Esophagus squamous epithelium (tissue), 5 donors: ENCODE results near the gene OPTN. TPM values are rescaled to one million over a fixed set of nuclear protein-coding genes. Genes with fewer than 3 reads are reported as not detected.
A peak's percentile ranks its signal among the peaks of the same experiment; 100 is the strongest.

Source experiments
- DNase-seq: peaks from one replicate; lab custom pipeline; 2025; lab: John Stamatoyannopoulos, UW
- H3K27ac ChIP-seq, 4 donors: fragments of 200-600 bp; sonication (generic); one replicate each; pipeline ENCODE4 v1.5.1; 2016 to 2019; ENCODE audit warnings: mild to moderate bottlenecking in 1 of 4
- H3K27me3 ChIP-seq, 4 donors: fragments of 200-600 bp; sonication (generic); 1 replicate in 3 of 4; 2 replicates in 1 of 4; pipeline versions ENCODE4 v1.5.1 to v1.6.0; 2017 to 2021; ENCODE audit warnings: antibody characterized with exemption in 1 of 4
- H3K36me3 ChIP-seq, 3 donors: fragments of 200-600 bp; sonication (generic); one replicate each; pipeline ENCODE4 v1.5.1; 2016 to 2019
- H3K4me1 ChIP-seq, 3 donors: fragments of 200-600 bp; sonication (generic); one replicate each; pipeline ENCODE4 v1.5.1; 2017 to 2019
- H3K4me3 ChIP-seq, 4 donors: fragments of 200-600 bp; sonication (generic); 1 replicate in 3 of 4; 2 replicates in 1 of 4; pipeline ENCODE4 v1.5.1; 2016 to 2019; ENCODE audit warnings: mild to moderate bottlenecking in 2 of 4, moderate library complexity in 1 of 4
- H3K9me3 ChIP-seq, 3 donors: fragments of 200-600 bp; sonication (generic); one replicate each; pipeline ENCODE4 v1.5.1; 2016 to 2019
- CTCF ChIP-seq, 6 experiments: fragments of 450-650 bp in 4 of 6; fragments of 200-600 bp in 2 of 6; sonication (generic) in 2 of 6; IDR thresholded peaks; one replicate each; pipeline ENCODE4 v1.5.1; 2016 to 2019; ENCODE audit warnings: antibody characterized with exemption in 6 of 6, mild to moderate bottlenecking in 4 of 6, moderate library complexity in 4 of 6
- POLR2A ChIP-seq, 4 donors: fragments of 450-650 bp; IDR thresholded peaks; one replicate each; pipeline ENCODE4 v1.6.1; 2017; ENCODE audit warnings: antibody characterized with exemption in 4 of 4, mild to moderate bottlenecking in 4 of 4, moderate library complexity in 3 of 4
- WGBS, 2 donors: methylation state at CpG; one replicate each; pipeline ENCODE4 v1.1.5; 2018; 5-methylcytosine and 5-hydroxymethylcytosine counted together
- intact Hi-C: fragments of 100-400 bp; cut with DNase I; formaldehyde crosslinking; loops from one replicate; pipeline ENCODE4 v1.15.0; 2022
- total RNA-seq, 4 donors: library from RNA; depleted of rRNA; stranded (reverse); fragments of >200 nt; gene quantifications; one replicate each; pipeline ENCODE4 v1.1.0, GENCODE V29; 2016
- donor health status: DM: yes; HTN: yes; CAD: no.

The OPTN gene
- total RNA-seq, 4 donors from 2014 or later: 23.3 to 46.9 (median 33.6) TPM

DNA sequence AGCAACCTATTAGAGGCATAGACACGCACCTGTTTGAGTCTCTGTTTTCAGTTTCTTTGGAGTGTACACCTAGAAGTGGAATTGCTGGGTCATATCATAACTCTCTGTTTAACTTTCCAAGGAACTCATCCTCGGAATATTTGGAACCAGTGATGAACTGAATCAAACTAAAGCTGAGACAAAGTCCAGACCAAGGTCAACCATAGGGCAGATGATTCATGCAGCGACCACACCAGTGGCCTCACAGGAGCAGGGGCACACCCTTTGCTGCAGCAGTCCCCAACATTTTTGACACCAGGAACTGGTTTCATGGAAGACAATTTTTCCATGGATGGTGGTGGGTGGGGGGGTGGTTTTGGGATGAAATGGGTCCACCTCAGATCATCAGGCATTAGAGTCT is 4.9 kb upstream of the OPTN start:
- DNase-seq: no peak
- H3K36me3 ChIP-seq: no peaks in the 10 kb centered on the region
- peaks cover 0 to 28% (median 5%) of the 10 kb centered on the region in 3 donors for H3K4me1 ChIP-seq
- intact Hi-C loops: no loop called here
- H3K9me3 ChIP-seq: no peaks in the 10 kb centered on the region
- WGBS, 2 donors: 75 to 81% methylated on average over 1 to 2 of the region's 3 CpGs
- no peak overlapping the region for H3K27ac ChIP-seq
- no peaks in the 10 kb centered on the region for H3K27me3 ChIP-seq
- no peak for TF ChIP-seq POLR2A (IDR thresholded peaks at IDR 0.05)
- H3K4me3 ChIP-seq: no peak overlapping the region

- H3K4me3 ChIP-seq: no peak overlapping the region
- H3K27me3 ChIP-seq: no peaks in the 10 kb centered on the region
- no peaks in the 10 kb centered on the region for H3K36me3 ChIP-seq
- TF ChIP-seq CTCF (IDR thresholded peaks at IDR 0.05) (no peak), POLR2A (IDR thresholded peaks at IDR 0.05) (no peak)
- peaks cover 0 to 31% (median 5%) of the 10 kb centered on the region in 3 donors for H3K4me1 ChIP-seq
- intact Hi-C loops: no loop called here
- 94 to 97% methylated on average over 2 of the region's 2 CpGs for WGBS, 2 donors
- H3K9me3 ChIP-seq: no peaks in the 10 kb centered on the region
- DNase-seq: no peak
- H3K27ac ChIP-seq: no peak overlapping the region
Observed at GRCh38 chr10:13095929-13096328, 4.0 kb upstream of the OPTN start.

GRCh38 chr10:13099144-13099665 is 758 bp upstream of the OPTN start:
- H3K4me3 ChIP-seq: peak overlapping the region; percentile 79 to 88 (median 81)
- H3K4me1 ChIP-seq: peaks cover 5 to 38% (median 10%) of the 10 kb centered on the region in 3 donors
- no peaks in the 10 kb centered on the region for H3K36me3 ChIP-seq
- intact Hi-C loops: no loop called here
- DNase-seq: no peak
- no peaks in the 10 kb centered on the region for H3K9me3 ChIP-seq
- no peaks in the 10 kb centered on the region for H3K27me3 ChIP-seq
- peak overlapping the region; percentile 94 to 98 (median 96) for H3K27ac ChIP-seq
- TF ChIP-seq CTCF (IDR thresholded peaks at IDR 0.05) (peak in 4 of 6 experiments; percentile 15 to 41 (median 30)), POLR2A (IDR thresholded peaks at IDR 0.05) (no peak)
- WGBS, 2 donors: 1 to 4% methylated on average over 9 to 10 of the region's 14 CpGs

DNA sequence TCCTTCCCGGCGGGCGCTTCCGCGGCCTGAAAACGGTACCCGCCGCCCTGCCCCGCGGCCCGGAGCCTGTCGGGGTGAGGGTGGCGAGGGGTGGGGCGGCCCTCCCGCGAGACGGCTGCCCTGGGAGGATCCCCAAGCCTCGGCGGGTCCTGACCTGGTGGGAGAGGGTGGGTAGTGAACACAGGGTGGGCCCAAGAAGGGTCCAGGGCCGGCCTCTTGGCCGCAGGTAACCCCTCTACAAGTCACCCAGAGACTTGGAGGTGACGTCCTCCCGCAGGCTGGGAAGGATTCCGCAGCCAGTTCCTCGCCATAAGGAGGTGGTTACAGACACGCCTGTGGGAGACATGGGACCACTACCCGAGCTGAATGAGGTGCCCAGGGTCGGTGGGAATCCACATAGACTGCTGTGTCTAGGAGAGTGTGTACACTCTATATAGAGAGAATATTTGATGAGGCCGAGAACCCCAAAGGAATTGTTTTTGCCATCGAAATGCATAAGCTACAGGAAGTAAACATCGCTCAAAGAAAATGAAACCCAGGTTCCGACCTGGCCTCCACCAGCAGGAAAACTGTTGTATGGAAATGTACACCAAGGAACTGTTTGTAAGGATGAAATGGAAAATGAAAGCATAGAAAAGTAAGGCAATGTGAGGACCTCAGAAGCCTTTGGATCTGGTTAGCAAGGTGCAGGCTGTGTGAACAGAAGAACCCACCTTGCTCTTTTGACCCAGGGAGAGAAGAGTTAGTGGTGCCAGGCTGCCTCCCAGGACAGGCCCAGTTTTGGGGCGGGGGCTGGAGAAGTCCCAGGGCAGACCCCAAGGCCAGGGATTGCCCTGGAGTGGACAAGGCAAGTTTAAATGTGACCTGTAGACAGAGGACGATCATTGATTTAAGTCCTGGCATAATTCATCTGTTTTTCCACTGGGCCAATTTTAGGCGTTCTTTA is 659 bp downstream of the OPTN start:
- peaks cover 5 to 52% (median 14%) of the 10 kb centered on the region in 3 donors for H3K4me1 ChIP-seq
- TF ChIP-seq CTCF (IDR thresholded peaks at IDR 0.05) (no peak), POLR2A (IDR thresholded peaks at IDR 0.05) (no peak)
- peak overlapping the region; percentile 79 to 88 (median 81) for H3K4me3 ChIP-seq
- no peaks in the 10 kb centered on the region for H3K9me3 ChIP-seq
- peak overlapping the region; percentile 94 to 98 (median 96) for H3K27ac ChIP-seq
- intact Hi-C loops: no loop called here
- H3K36me3 ChIP-seq: peaks cover 0 to 8% (median 0%) of the 10 kb centered on the region in 3 donors
- 4 to 8% methylated on average over 10 to 11 of the region's 35 CpGs for WGBS, 2 donors
- no peak for DNase-seq
- no peaks in the 10 kb centered on the region for H3K27me3 ChIP-seq

DNA sequence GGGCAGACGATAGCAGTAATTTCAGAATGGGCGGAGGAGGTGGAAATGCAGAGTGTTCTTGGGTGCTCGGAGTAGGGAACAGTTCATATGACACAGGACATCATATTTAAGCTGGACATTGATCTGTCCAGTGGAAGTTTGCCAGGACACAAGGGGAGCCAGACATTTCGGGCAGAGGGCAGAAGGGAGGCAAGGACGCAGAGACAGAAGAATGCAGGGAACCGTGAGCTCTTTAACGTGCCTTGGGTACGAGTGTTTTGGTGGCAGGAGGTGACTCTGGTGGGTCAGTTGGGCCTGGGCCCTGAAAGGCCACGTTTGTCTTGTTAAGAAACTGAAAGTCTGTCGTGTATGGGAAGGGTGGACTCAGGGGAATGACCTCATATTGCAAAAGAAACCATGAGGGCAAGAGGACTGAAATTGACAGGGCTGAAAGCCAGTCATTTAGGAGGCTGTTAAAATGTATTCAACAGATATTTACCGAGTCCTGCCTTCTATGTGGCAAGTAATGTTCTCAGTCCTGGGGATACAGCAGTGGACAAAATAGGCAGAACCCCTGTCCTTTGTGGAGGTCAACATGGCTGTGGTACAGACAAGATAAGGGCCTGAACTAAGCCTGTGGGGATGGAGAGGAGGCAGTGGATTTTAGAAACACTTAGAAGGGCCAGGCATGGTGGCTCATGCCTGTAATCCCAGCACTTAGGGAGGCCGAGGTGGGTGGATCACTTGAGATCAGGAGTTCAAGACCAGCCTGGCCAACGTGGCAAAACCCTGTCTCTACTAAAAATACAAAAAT is 2.2 kb downstream of the OPTN start:
- Histone ChIP-seq H3K27me3 (no peaks in the 10 kb centered on the region), H3K4me1 (peaks cover 5 to 61% (median 14%) of the 10 kb centered on the region in 3 donors), H3K4me3 (peak overlapping the region in 3 of 4 donors; percentile 6 to 88 (median 12)), H3K9me3 (no peaks in the 10 kb centered on the region), H3K27ac (peak overlapping the region; percentile 13 to 98 (median 61)), H3K36me3 (peaks cover 0 to 12% (median 0%) of the 10 kb centered on the region in 3 donors)
- TF ChIP-seq CTCF (IDR thresholded peaks at IDR 0.05) (no peak), POLR2A (IDR thresholded peaks at IDR 0.05) (no peak)
- intact Hi-C loops: no loop called here
- no peak for DNase-seq
- WGBS, 2 donors: 72 to 73% methylated on average over 13 of the region's 13 CpGs
